ENCODE measurements around the gene NFIA. TPM values are rescaled to one million over a fixed set of nuclear protein-coding genes. Genes with fewer than 3 reads are reported as not detected.

Gene NFIA
- total and polyA plus RNA-seq, 12 donors, result 15.6 to 109 (median 66.3) TPM

DNA sequence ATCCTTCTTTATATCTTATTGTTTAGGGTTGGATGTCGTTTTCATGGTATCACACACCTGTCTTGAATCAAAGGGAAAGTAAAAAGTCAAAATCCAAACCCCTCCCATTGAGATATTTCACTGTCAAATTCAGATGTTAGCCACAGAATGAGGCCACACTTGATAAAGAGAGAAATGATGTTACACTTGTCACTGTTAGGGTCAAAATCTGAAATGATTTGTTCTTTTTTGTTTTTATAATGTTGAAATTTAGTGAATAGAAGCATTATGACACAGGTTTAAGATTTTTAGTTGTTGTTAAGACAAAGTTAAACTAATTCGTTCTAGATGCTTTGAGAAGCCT lies 13.1 kb downstream of the NFIA start:
- Histone ChIP-seq H3K4me1 (replicated peaks in 1 of 2) (peaks cover 25 to 70% of the 10 kb centered on the region in 2 donors), H3K4me3 (no peak overlapping the region), H3K27me3 (no peaks in the 10 kb centered on the region), H3K9me3 (replicated peaks in 1 of 3) (no peaks in the 10 kb centered on the region), H3K27ac (peak overlapping the region in 2 of 5 donors; percentile 4 to 32), H3K36me3 (replicated peaks in 1 of 2) (no peaks in the 10 kb centered on the region)
- intact Hi-C loops (cut with DNase I), result no loop called here
- TF ChIP-seq POLR2A (IDR thresholded peaks at IDR 0.05), result no peak
- TF ChIP-seq, protein P1, sequence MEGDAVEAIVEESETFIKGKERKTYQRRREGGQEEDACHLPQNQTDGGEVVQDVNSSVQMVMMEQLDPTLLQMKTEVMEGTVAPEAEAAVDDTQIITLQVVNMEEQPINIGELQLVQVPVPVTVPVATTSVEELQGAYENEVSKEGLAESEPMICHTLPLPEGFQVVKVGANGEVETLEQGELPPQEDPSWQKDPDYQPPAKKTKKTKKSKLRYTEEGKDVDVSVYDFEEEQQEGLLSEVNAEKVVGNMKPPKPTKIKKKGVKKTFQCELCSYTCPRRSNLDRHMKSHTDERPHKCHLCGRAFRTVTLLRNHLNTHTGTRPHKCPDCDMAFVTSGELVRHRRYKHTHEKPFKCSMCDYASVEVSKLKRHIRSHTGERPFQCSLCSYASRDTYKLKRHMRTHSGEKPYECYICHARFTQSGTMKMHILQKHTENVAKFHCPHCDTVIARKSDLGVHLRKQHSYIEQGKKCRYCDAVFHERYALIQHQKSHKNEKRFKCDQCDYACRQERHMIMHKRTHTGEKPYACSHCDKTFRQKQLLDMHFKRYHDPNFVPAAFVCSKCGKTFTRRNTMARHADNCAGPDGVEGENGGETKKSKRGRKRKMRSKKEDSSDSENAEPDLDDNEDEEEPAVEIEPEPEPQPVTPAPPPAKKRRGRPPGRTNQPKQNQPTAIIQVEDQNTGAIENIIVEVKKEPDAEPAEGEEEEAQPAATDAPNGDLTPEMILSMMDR (IDR thresholded peaks at IDR 0.05), result no peak
- no peak for DNase-seq
- WGBS, 4 donors, result 59 to 76% (median 68%) methylated on average over 2 of the region's 2 CpGs

- H3K36me3 ChIP-seq (replicated peaks in 1 of 2), result no peaks in the 10 kb centered on the region
- peaks cover 25 to 69% of the 10 kb centered on the region in 2 donors for H3K4me1 ChIP-seq (replicated peaks in 1 of 2)
- H3K27me3 ChIP-seq, result no peaks in the 10 kb centered on the region
- no peak for DNase-seq
- TF ChIP-seq POLR2A (IDR thresholded peaks at IDR 0.05), result no peak
- TF ChIP-seq, protein P1 (IDR thresholded peaks at IDR 0.05), result no peak
- H3K4me3 ChIP-seq, result no peak overlapping the region
- intact Hi-C loops (cut with DNase I), result no loop called here
- H3K27ac ChIP-seq, result peak overlapping the region in 1 of 5 donors; percentile 38
- 93 to 97% (median 93%) methylated on average over 1 of the region's 1 CpG for WGBS, 4 donors
- H3K9me3 ChIP-seq (replicated peaks in 1 of 3), result no peaks in the 10 kb centered on the region
Measured at GRCh38 chr1:61097317-61097716, 15.0 kb downstream of the NFIA start.

GRCh38 chr1:61097722-61098121 lies 15.4 kb downstream of the NFIA start:
- TF ChIP-seq POLR2A (IDR thresholded peaks at IDR 0.05), result no peak
- TF ChIP-seq, protein P1 (IDR thresholded peaks at IDR 0.05), result no peak
- no peak for DNase-seq
- WGBS, 4 donors, result 54 to 59% (median 56%) methylated on average over 1 of the region's 1 CpG
- Histone ChIP-seq H3K4me1 (replicated peaks in 1 of 2) (peaks cover 25 to 69% of the 10 kb centered on the region in 2 donors), H3K4me3 (no peak overlapping the region), H3K27ac (no peak overlapping the region), H3K9me3 (replicated peaks in 1 of 3) (no peaks in the 10 kb centered on the region), H3K27me3 (no peaks in the 10 kb centered on the region), H3K36me3 (replicated peaks in 1 of 2) (no peaks in the 10 kb centered on the region)
- intact Hi-C loops (cut with DNase I), result no loop called here

GRCh38 chr1:61098333-61098732 lies 16.0 kb downstream of the NFIA start:
- intact Hi-C loops (cut with DNase I), result no loop called here
- TF ChIP-seq, protein P1 (IDR thresholded peaks at IDR 0.05), result no peak
- no peak for TF ChIP-seq POLR2A (IDR thresholded peaks at IDR 0.05)
- H3K27me3 ChIP-seq, result no peaks in the 10 kb centered on the region
- no peak overlapping the region for H3K4me3 ChIP-seq
- DNase-seq, result no peak
- no peaks in the 10 kb centered on the region for H3K36me3 ChIP-seq (replicated peaks in 1 of 2)
- WGBS, 4 donors, result 89 to 94% (median 93%) methylated on average over 3 of the region's 3 CpGs
- no peaks in the 10 kb centered on the region for H3K9me3 ChIP-seq (replicated peaks in 1 of 3)
- H3K4me1 ChIP-seq (replicated peaks in 1 of 2), result peaks cover 25 to 68% of the 10 kb centered on the region in 2 donors
- no peak overlapping the region for H3K27ac ChIP-seq
